GM19438 (cell line): ENCODE results near the gene PTGES2.
"Not testable (repeated sequence)": the region's sequence is repeated elsewhere in the genome, so short reads cannot be mapped to it uniquely, and the experiment has no call there.

ENCODE experiments used
- ATAC-seq: cut with Tn5 transposase; IDR thresholded peaks from one replicate; pipeline ENCODE4 v1.9.1; 2021; ENCODE audit warnings: low read depth; ENCODE audit not compliant: unreplicated experiment

The PTGES2 gene

GRCh38 chr9:128092199-128092977 lies 35.1 kb downstream of the PTGES2 start:
- ATAC-seq, result no peak

- no peak for ATAC-seq
Measured at GRCh38 chr9:128091571-128091970, 36.0 kb downstream of the PTGES2 start.

- ATAC-seq, result no peak
Measured at GRCh38 chr9:128091144-128091543, 36.4 kb downstream of the PTGES2 start.

GRCh38 chr9:128089299-128089698 lies 38.2 kb downstream of the PTGES2 start:
- ATAC-seq, result no peak

GRCh38 chr9:128088253-128088945 lies 39.1 kb downstream of the PTGES2 start:
- no peak for ATAC-seq

- ATAC-seq, result no peak
Measured at GRCh38 chr9:128087262-128087661, 40.3 kb downstream of the PTGES2 start.

- ATAC-seq, result no peak
Measured at GRCh38 chr9:128085943-128086342, 41.6 kb downstream of the PTGES2 start.

- ATAC-seq, result no peak
Measured at GRCh38 chr9:128084746-128085145, 42.8 kb downstream of the PTGES2 start.

GRCh38 chr9:128082151-128082550 lies 45.4 kb downstream of the PTGES2 start:
- ATAC-seq, result no peak

- ATAC-seq, result no peak
Measured at GRCh38 chr9:128081056-128081455, 46.5 kb downstream of the PTGES2 start.

- no peak for ATAC-seq
Measured at GRCh38 chr9:128080206-128080605, 47.3 kb downstream of the PTGES2 start.

- ATAC-seq, result no peak
Measured at GRCh38 chr9:128078504-128079434, 48.8 kb downstream of the PTGES2 start.

- no peak for ATAC-seq
Measured at GRCh38 chr9:128077847-128078503, 49.6 kb downstream of the PTGES2 start.

GRCh38 chr9:128073253-128073886 lies 54.2 kb downstream of the PTGES2 start:
- no peak for ATAC-seq

- no peak for ATAC-seq
Measured at GRCh38 chr9:128072144-128073021, 55.1 kb downstream of the PTGES2 start.

- not testable (repeated sequence) for ATAC-seq
Measured at GRCh38 chr9:128071475-128071874, 56.1 kb downstream of the PTGES2 start.

- no peak for ATAC-seq
Measured at GRCh38 chr9:128070874-128071273, 56.7 kb downstream of the PTGES2 start.
